ENCODE measurements around the gene STRN4. TPM values are rescaled to one million over a fixed set of nuclear protein-coding genes. Genes with fewer than 3 reads are reported as not detected.

The STRN4 gene
- total and polyA plus RNA-seq, 4 donors, result 9.5 to 29.9 (median 24.8) TPM

- no peaks in the 10 kb centered on the region for H3K27me3 ChIP-seq (ENCODE audit: control insufficient read depth in 4 of 4, insufficient read depth in 4 of 4, low read length in 3 of 4)
- no peaks in the 10 kb centered on the region for H3K9me3 ChIP-seq (ENCODE audit: control insufficient read depth in 4 of 4, low read length in 3 of 4)
- peaks cover 0 to 29% (median 14%) of the 10 kb centered on the region in 4 donors for H3K4me1 ChIP-seq (ENCODE audit: control insufficient read depth in 4 of 4, insufficient read depth in 4 of 4, low read length in 3 of 4)
- H3K27ac ChIP-seq (ENCODE audit: low read depth in 1 of 2, low read length in 2 of 2), result no peak overlapping the region
- TF ChIP-seq HNF4A (conservative IDR thresholded peaks at IDR 0.05), result no peak
- 82% methylated on average over 23 of the region's 23 CpGs for WGBS
- no peak overlapping the region for H3K4me3 ChIP-seq (ENCODE audit: low read depth in 1 of 3, low read length in 3 of 3)
- no peak overlapping the region for H3K9ac ChIP-seq (ENCODE audit: low read depth in 1 of 2, low read length in 2 of 2)
- H3K36me3 ChIP-seq (ENCODE audit: control insufficient read depth in 4 of 4, insufficient read depth in 3 of 4, low read depth in 1 of 4, low read length in 3 of 4), result peaks cover 12 to 43% (median 22%) of the 10 kb centered on the region in 4 donors
- no peak for DNase-seq (ENCODE audit: low spot score)
Observed at GRCh38 chr19:46732966-46733689, 13.1 kb downstream of the STRN4 start.

DNA sequence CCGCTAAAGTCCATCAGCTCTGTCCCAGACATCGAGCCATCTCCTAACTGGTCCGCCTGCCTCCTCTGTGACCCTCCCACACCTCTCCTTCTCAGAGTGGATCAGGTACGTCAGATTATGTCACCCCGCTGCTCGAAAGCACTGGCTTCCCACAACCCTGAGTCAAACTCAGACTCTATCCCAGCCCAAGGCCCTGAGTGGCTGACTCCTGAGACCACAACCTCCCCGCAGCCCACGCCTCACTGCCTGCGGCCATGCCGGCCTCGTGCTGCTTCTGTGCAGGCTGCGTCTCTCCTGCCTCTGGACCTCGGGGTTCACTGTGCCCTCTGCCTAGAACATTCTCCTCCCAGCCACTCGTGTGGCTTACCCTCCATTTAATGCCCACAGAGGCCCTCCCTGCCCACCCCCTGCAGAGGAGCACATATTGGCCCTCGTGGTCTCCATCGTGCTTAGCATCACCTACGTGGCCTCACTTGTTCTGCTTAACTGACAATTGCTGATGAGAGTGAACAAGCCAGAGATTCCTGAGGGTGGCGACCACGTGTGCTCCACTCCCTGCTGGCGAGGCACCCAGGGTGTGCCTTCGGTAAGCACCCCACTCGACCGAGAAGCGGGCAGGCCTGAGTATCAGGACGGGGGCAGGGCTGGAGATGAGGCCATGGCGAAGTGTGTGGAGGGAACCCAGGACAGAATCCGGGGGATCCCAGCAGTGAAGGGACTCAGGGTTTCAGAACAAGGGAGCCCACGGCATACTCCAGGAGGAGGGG is 13.9 kb downstream of the STRN4 start:
- H3K9me3 ChIP-seq (ENCODE audit: control insufficient read depth in 4 of 4, low read length in 3 of 4), result no peaks in the 10 kb centered on the region
- no peak for DNase-seq (ENCODE audit: low spot score)
- no peak overlapping the region for H3K9ac ChIP-seq (ENCODE audit: low read depth in 1 of 2, low read length in 2 of 2)
- H3K27me3 ChIP-seq (ENCODE audit: control insufficient read depth in 4 of 4, insufficient read depth in 4 of 4, low read length in 3 of 4), result no peaks in the 10 kb centered on the region
- no peak overlapping the region for H3K4me3 ChIP-seq (ENCODE audit: low read depth in 1 of 3, low read length in 3 of 3)
- H3K4me1 ChIP-seq (ENCODE audit: control insufficient read depth in 4 of 4, insufficient read depth in 4 of 4, low read length in 3 of 4), result peaks cover 0 to 26% (median 13%) of the 10 kb centered on the region in 4 donors
- peaks cover 12 to 48% (median 22%) of the 10 kb centered on the region in 4 donors for H3K36me3 ChIP-seq (ENCODE audit: control insufficient read depth in 4 of 4, insufficient read depth in 3 of 4, low read depth in 1 of 4, low read length in 3 of 4)
- H3K27ac ChIP-seq (ENCODE audit: low read depth in 1 of 2, low read length in 2 of 2), result no peak overlapping the region
- TF ChIP-seq, protein P1, sequence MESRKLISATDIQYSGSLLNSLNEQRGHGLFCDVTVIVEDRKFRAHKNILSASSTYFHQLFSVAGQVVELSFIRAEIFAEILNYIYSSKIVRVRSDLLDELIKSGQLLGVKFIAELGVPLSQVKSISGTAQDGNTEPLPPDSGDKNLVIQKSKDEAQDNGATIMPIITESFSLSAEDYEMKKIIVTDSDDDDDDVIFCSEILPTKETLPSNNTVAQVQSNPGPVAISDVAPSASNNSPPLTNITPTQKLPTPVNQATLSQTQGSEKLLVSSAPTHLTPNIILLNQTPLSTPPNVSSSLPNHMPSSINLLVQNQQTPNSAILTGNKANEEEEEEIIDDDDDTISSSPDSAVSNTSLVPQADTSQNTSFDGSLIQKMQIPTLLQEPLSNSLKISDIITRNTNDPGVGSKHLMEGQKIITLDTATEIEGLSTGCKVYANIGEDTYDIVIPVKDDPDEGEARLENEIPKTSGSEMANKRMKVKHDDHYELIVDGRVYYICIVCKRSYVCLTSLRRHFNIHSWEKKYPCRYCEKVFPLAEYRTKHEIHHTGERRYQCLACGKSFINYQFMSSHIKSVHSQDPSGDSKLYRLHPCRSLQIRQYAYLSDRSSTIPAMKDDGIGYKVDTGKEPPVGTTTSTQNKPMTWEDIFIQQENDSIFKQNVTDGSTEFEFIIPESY (IDR thresholded peaks at IDR 0.05), result no peak
- 91% methylated on average over 28 of the region's 28 CpGs for WGBS

- Histone ChIP-seq H3K36me3 (ENCODE audit: control insufficient read depth in 4 of 4, insufficient read depth in 3 of 4, low read depth in 1 of 4, low read length in 3 of 4) (peaks cover 15 to 55% (median 27%) of the 10 kb centered on the region in 4 donors), H3K27ac (ENCODE audit: low read depth in 1 of 2, low read length in 2 of 2) (no peak overlapping the region), H3K27me3 (ENCODE audit: control insufficient read depth in 4 of 4, insufficient read depth in 4 of 4, low read length in 3 of 4) (no peaks in the 10 kb centered on the region), H3K9ac (ENCODE audit: low read depth in 1 of 2, low read length in 2 of 2) (no peak overlapping the region), H3K4me1 (ENCODE audit: control insufficient read depth in 4 of 4, insufficient read depth in 4 of 4, low read length in 3 of 4) (peaks cover 0 to 26% (median 13%) of the 10 kb centered on the region in 4 donors), H3K9me3 (ENCODE audit: control insufficient read depth in 4 of 4, low read length in 3 of 4) (no peaks in the 10 kb centered on the region), H3K4me3 (ENCODE audit: low read depth in 1 of 3, low read length in 3 of 3) (no peak overlapping the region)
- DNase-seq (ENCODE audit: low spot score), result no peak
- TF ChIP-seq, protein P2, sequence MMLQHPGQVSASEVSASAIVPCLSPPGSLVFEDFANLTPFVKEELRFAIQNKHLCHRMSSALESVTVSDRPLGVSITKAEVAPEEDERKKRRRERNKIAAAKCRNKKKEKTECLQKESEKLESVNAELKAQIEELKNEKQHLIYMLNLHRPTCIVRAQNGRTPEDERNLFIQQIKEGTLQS (IDR thresholded peaks at IDR 0.05), result no peak
- TF ChIP-seq RAD21 (IDR thresholded peaks at IDR 0.05) (no peak), FOXA2 (IDR thresholded peaks at IDR 0.05) (no peak), NR2F2 (IDR thresholded peaks at IDR 0.05) (no peak), YY1 (IDR thresholded peaks at IDR 0.05) (no peak), EGR1 (IDR thresholded peaks at IDR 0.05; ENCODE audit: low read depth in 2 of 2) (no peak), HNF4G (IDR thresholded peaks at IDR 0.05) (no peak), CTCF (IDR thresholded peaks at IDR 0.05; ENCODE audit: low read depth, low read length, missing input control) (no peak), RXRA (IDR thresholded peaks at IDR 0.05) (no peak), GABPA (IDR thresholded peaks at IDR 0.05 in 1 of 2, conservative IDR thresholded peaks at IDR 0.05 in 1 of 2) (no peak), HNF4A (conservative IDR thresholded peaks at IDR 0.05) (no peak), JUND (IDR thresholded peaks at IDR 0.05) (no peak), FOXA1 (IDR thresholded peaks at IDR 0.05) (no peak)
- TF ChIP-seq, protein P1 (IDR thresholded peaks at IDR 0.05), result no peak
- TF ChIP-seq, protein P3, sequence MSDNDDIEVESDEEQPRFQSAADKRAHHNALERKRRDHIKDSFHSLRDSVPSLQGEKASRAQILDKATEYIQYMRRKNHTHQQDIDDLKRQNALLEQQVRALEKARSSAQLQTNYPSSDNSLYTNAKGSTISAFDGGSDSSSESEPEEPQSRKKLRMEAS (IDR thresholded peaks at IDR 0.05), result no peak
- 75% methylated on average over 14 of the region's 14 CpGs for WGBS
Observed at GRCh38 chr19:46731584-46731983, 14.7 kb downstream of the STRN4 start.

All from liver (tissue), 9 donors.